Measurements from ENCODE around the gene HMGCL.
"Not testable (repeated sequence)": the region's sequence is repeated elsewhere in the genome, so short reads cannot be mapped to it uniquely, and the experiment has no call there.

The HMGCL gene

DNA sequence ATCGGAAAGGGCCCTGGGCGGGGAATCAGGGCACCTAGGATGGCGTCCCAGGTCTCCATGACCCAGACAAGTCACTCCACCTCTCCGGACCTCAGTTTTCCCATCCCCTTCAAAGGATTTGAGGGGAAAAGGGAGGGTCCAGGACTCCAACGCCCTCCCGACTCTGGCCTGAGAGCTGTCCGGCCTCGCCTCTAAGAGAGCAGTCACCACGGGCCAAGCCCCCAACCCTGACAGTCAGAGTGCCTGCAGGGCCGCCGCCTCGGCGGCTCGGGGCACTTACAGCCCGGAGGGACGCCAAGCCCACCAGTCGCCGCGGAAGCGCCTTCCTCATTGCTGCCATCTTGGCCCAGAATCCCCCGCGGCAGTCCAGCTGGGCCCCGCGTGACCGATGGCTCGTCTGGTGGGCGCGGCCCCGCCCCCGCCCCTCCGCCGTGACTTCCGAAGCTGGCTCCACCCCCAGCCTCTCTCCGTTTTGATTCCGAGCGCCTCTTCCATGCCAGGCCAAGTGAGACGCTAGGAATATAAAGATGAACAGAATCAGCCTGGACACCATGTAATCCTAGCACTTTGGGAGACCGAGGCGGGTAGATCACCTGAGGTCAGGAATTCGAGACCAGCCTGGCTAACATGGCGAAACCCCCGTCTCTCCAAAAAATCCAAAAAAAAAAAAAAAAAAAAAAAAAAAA, at the start of gene HMGCL:
Gene HMGCL, minus strand, starts transcription at position 354 of the 686 bp plus-strand sequence. Its CDS starts 14 bp downstream, at position 340.
- DNase-seq = peak; percentile 89

DNA sequence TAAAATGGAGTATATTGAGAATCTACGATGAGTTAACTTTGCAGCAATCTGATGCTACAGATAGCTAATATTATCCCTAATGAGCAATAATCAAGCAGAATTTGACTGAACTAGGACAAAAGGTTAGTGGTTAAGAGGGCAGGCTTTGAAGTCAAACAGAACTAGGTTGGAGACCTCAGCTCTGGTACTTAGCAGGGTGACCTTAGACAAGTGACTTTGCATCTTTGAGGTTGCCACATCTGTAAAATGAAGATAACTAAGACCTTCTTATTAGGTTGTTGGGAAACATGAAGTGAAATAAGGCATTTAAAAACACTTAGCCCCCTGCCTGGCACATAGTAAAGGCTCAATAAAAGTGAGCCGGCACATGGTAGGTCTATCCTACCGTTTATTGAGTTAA, 47.2 kb upstream of the HMGCL start:
- no peak for DNase-seq

DNA sequence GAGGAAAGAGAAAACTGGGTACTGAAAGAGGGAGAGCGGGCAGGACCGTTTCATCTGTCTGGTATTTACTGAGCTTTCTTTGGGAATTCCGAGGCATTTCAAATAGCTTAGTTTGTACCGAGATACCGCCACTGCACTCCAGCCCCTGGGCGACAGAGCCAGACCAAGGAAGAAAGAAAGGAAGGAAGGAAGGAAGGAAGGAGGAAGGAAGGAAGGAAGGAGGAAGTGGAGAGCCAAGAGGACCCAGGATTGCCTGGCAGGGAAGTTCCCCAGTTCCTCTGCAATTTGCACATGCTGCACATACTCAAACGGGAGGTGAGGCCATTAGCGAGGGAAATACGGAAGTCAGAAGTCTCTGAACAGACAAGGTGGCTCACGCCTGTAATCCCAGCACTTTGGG, 43.8 kb upstream of the HMGCL start:
- DNase-seq = no peak

DNA sequence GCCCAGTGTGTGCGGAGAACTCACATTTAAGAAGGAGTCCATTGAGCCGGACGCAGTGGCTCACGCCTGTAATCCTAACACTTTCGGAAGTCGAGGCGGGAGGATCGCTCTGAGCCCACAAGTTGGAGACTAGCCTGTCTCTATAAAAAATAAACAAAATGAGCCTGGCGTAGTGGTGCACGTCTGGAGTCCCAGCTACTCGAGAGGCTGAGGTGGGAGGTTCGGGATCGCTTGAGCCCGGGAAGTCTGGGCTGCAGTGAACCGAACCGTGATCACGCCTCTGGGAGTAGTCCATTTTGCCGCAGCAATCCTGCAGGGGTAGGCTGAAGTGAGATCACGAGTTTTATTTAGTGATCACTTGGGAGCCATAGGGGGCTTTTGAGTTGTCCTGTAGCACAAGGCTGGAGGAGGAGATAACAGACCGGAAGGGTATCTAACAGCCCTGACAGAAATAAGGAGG, 43.4 kb upstream of the HMGCL start:
- DNase-seq = no peak

DNA sequence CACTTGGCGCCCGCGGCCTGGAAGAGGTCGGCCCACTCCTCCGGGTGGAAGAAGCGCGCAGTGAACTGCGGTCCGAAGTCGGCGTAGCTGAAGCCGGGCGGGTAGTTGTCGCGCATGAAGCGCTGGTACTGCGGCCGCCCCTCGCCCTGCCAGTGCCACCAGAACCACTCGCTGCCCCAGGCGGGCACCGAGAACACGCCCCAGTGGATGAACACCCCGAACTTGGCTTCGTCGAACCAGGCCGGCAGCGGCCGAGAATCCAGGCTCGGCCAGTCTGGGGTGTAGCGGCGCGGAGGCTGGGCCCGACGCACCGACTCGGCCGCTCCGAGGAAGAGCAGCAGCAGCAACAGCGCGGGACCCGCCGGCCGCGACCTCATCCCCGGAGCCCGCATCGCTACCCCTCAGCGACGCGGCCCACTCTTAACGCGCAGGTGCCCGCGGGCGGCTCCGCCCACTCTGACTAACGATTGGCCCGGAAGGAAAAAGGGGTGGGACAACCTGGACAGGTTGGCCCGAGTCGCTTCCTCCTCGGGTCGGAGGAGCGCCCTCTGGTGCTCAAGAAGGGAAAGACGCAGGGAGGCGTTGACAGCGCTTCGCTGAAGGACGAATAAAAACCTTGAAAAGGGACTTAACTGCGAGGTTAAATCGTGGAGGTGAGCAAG, 42.8 kb upstream of the HMGCL start, which contains the start of gene FUCA1:
Gene FUCA1, minus strand, starts transcription at position 396 of the 662 bp plus-strand sequence. Its CDS starts 4 bp downstream, at position 392.
- DNase-seq = peak; percentile 97

DNA sequence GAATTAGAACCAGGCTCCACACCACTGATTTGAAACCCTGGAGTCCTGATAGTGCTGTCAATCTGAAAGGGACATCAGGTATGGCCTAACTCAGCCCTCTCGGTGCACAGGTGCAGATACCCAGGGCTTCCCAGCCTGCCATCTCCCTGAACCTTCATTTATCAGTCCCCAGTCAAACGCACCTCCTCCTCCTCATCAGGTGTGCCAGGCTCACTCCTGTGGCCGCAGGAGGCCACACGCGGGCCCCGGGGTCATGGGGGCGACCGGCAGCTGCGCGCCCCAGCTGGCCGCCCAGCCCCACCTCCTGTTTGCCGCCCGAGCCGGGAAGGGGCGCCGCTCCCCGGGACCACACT, 42.3 kb upstream of the HMGCL start:
- no peak for DNase-seq

GRCh38 chr1:23865543-23865930, 40.3 kb upstream of the HMGCL start:
- DNase-seq = no peak

GRCh38 chr1:23864801-23865542, 39.7 kb upstream of the HMGCL start:
- no peak for DNase-seq

DNA sequence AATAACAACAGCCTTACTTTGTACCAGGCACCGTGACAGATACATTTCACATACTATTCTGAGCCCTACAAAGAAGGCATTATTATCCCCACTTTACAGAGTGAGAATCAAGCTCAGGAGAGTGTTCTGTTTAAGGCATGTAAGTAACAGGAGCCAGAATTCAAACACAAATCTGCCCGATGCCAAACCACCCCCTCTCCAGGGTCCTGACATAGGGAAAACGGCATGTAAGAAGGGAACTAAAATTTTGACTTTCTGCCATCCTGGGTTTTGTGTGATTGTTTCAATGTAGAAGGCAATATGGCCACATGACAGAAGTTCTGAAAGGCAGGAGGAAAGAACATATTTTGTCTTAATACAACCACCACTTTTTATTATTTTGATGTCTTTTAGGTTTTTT, 37.4 kb upstream of the HMGCL start:
- DNase-seq = no peak

GRCh38 chr1:23854568-23854967, 29.3 kb upstream of the HMGCL start:
- no peak for DNase-seq

GRCh38 chr1:23853124-23853523, 27.9 kb upstream of the HMGCL start:
- DNase-seq = not testable (repeated sequence)

DNA sequence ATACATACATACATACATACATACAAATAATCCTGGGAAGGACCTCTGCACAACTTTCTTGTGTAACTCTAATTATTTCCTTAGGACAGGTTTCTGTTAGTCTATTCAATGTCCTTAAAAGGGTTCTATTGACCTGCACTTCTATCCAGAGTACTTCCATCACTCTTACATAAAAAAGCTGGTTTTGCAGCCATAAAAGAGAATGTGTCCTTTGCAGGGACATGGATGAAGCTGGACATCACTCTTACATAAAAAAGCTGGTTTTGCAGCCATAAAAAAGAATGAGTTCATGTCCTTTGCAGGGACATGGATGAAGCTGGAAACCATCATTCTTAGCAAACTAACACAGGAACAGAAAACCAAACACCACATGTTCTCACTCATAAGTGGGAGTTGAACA, 26.2 kb upstream of the HMGCL start:
- DNase-seq = not testable (repeated sequence)

DNA sequence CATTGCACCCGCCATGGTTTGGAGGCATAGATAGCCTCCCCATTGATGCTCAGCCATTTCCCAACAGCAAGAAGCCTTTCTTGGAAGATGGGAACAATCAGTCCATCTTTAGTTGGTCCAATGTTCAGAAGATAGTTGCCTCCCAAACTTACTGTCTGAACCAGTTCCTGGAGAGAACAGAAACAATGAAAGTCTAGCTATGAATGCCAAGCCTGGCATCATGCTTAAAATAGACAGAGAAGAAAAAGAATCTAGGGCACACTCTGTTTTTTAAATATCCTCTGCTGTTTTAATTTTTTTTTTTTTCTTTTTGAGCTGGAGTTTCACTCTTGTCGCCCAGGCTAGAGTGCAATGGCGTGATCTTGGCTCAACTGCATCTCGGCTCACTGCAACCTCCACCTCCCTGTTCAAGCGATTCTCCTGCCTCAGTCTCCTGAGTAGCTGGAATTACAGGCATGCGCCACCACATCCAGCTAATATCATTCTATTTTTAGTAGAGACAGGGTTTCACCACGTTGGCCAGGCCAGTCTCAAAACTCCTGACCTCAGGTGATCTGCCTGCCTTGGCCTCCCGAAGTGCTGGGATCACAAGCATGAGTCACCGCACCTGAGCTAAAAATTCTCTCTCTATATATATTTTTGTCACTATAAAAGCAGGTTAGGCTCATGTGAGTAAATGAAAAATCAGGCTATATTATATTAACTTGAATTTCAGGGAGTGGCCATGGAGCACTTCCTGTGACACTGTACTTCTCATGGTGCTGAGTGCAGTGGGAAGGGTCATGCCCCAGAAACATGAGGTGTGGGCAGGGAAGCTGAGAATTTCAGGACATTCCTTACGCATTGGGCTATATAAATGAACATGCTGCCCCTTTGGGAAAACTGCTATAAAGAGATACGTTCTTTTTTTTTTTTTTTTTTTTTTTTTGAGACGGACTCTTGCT, 23.7 kb upstream of the HMGCL start:
- no peak for DNase-seq

- DNase-seq = not testable (repeated sequence)
Observed at GRCh38 chr1:23847482-23848095, 22.4 kb upstream of the HMGCL start.

- no peak for DNase-seq
Observed at GRCh38 chr1:23845163-23845562, 19.9 kb upstream of the HMGCL start.

- no peak for DNase-seq
Observed at GRCh38 chr1:23843644-23844043, 18.4 kb upstream of the HMGCL start.

GRCh38 chr1:23838401-23838866, 13.2 kb upstream of the HMGCL start:
- DNase-seq = peak; percentile 76

DNA sequence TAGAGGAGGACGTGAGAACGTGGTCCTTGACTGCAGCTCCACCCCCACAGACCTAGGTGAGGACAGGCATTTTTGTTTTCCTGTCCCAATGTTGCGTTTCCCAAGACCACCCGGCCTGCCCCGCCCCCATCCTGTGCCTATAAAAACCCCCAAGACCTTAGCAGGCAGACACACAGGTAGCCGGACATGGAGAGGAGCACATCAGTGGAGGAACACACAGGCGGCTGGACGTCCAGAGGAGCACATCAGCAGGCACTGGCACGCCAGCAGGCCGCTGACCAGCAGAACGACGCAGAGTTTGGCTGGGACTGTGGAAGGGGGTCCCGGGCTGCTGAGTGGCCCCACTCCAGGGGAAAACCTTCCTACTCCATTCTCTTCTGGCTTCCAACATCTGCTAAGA, 12.7 kb upstream of the HMGCL start:
- no peak for DNase-seq

DNA sequence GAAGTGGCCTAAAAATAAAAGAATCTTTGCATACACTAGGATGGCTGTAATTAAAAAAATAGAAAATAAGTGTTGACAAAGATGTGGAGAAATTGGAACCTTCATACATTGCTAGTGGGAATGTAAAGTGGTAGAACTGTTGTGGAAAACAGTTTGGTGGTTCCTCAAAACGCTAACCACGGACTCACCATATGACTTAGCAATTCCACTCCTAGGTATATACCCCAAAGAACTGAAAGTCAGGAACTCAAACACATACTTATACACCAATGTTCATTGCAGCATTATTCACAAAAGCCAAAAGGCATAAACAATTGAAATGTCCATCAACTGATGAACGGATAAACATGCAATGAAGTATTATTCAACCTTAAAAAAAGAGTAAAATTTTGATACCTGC, 10.8 kb upstream of the HMGCL start:
- no peak for DNase-seq

DNA sequence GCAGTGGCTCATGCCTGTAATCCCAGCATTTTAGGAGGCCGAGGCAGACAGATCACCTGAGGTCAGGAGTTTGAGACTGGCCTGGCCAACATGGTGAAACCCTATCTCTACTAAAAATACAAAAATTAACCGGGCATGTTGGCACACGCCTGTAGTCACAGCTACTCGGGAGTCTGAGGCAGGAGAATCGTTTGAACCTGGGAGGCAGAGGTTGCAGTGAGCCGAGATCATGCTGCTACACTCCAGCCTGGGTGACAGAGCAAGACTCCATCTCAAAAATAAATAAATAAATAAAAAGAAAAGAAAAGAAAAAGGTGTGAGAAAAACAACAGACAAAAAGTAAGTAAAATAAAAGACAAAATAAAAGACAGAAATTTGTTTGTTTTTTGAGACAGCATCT, 8.9 kb upstream of the HMGCL start:
- not testable (repeated sequence) for DNase-seq

- no peak for DNase-seq
Observed at GRCh38 chr1:23827717-23828116, 2.5 kb upstream of the HMGCL start.

DNA sequence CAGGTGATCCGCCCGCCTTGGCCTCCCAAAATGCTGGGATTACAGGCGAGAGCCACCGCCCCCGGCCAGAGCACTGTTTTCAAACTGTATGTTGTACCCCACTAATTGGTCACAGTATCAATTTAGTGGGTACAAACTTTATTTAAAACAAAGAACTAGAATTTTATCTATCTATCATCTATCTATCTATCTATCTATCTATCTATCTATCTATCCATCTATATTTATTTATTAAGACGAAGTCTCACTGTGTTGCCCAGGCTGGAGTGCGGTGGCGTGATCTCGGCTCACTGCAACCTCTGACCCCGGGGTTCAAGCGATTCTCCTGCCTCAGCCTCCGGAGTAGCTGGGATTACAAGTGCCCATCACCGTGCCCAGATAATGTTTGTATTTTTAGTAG, 1.4 kb upstream of the HMGCL start:
- DNase-seq = not testable (repeated sequence)
